ENCODE results near the gene TMEM94. TPM values are rescaled to one million over a fixed set of nuclear protein-coding genes. Genes with fewer than 3 reads are reported as not detected.

The TMEM94 gene
- total RNA-seq, 4 donors from 2014 or later: 56.5 to 85.5 (median 60.0) TPM

GRCh38 chr17:75535871-75536270, 79.4 kb downstream of the TMEM94 start:
- Histone ChIP-seq H3K36me3 (no peaks in the 10 kb centered on the region), H3K27me3 (no peaks in the 10 kb centered on the region), H3K27ac (no peak overlapping the region), H3K4me1 (no peaks in the 10 kb centered on the region), H3K9me3 (no peaks in the 10 kb centered on the region), H3K4me3 (no peak overlapping the region)
- TF ChIP-seq CTCF (IDR thresholded peaks at IDR 0.05 in 4 of 5, conservative IDR thresholded peaks at IDR 0.05 in 1 of 5) (no peak), POLR2A (IDR thresholded peaks at IDR 0.05) (no peak)
- DNase-seq (no peak), ATAC-seq (no peak)
- intact Hi-C loops (cut with DNase I; ENCODE audit: low total_unique reads): no loop called here
- in situ Hi-C loops (cut with MboI; ENCODE audit: low sequenced_read_pairs in 4 of 4): loop anchor here in 3 of 4 donors (25.0 kb wide), 1 partner anchor 224 kb away; no protein-coding TSS in a partner anchor

GRCh38 chr17:75536366-75536765, 79.9 kb downstream of the TMEM94 start:
- no peak for ATAC-seq
- no peaks in the 10 kb centered on the region for H3K36me3 ChIP-seq
- no peaks in the 10 kb centered on the region for H3K9me3 ChIP-seq
- intact Hi-C loops (cut with DNase I; ENCODE audit: low total_unique reads): no loop called here
- H3K4me3 ChIP-seq: no peak overlapping the region
- no peaks in the 10 kb centered on the region for H3K4me1 ChIP-seq
- in situ Hi-C loops (cut with MboI; ENCODE audit: low sequenced_read_pairs in 4 of 4): loop anchor here in 3 of 4 donors (25.0 kb wide), 1 partner anchor 224 kb away; no protein-coding TSS in a partner anchor
- DNase-seq: no peak
- no peak overlapping the region for H3K27ac ChIP-seq
- no peaks in the 10 kb centered on the region for H3K27me3 ChIP-seq
- TF ChIP-seq POLR2A (IDR thresholded peaks at IDR 0.05): no peak
- TF ChIP-seq CTCF (IDR thresholded peaks at IDR 0.05 in 4 of 5, conservative IDR thresholded peaks at IDR 0.05 in 1 of 5): no peak

GRCh38 chr17:75539967-75540729, 83.7 kb downstream of the TMEM94 start:
- in situ Hi-C loops (cut with MboI; ENCODE audit: low sequenced_read_pairs in 4 of 4): loop anchor here in 3 of 4 donors (25.0 kb wide), 1 partner anchor 228 kb away; no protein-coding TSS in a partner anchor
- TF ChIP-seq CTCF (IDR thresholded peaks at IDR 0.05 in 4 of 5, conservative IDR thresholded peaks at IDR 0.05 in 1 of 5): no peak
- no peak for TF ChIP-seq POLR2A (IDR thresholded peaks at IDR 0.05)
- Histone ChIP-seq H3K27me3 (no peaks in the 10 kb centered on the region), H3K27ac (no peak overlapping the region), H3K4me3 (no peak overlapping the region), H3K4me1 (no peaks in the 10 kb centered on the region), H3K36me3 (no peaks in the 10 kb centered on the region), H3K9me3 (no peaks in the 10 kb centered on the region)
- intact Hi-C loops (cut with DNase I; ENCODE audit: low total_unique reads): no loop called here
- ATAC-seq: no peak
- DNase-seq: no peak

- intact Hi-C loops (cut with DNase I; ENCODE audit: low total_unique reads): no loop called here
- no peaks in the 10 kb centered on the region for H3K27me3 ChIP-seq
- TF ChIP-seq POLR2A (IDR thresholded peaks at IDR 0.05) (no peak), CTCF (IDR thresholded peaks at IDR 0.05 in 4 of 5, conservative IDR thresholded peaks at IDR 0.05 in 1 of 5) (no peak)
- no peak for ATAC-seq
- H3K36me3 ChIP-seq: no peaks in the 10 kb centered on the region
- no peak for DNase-seq
- no peak overlapping the region for H3K4me3 ChIP-seq
- no peaks in the 10 kb centered on the region for H3K4me1 ChIP-seq
- in situ Hi-C loops (cut with MboI; ENCODE audit: low sequenced_read_pairs in 4 of 4): loop anchor here in 3 of 4 donors (25.0 kb wide), 1 partner anchor 229 kb away; no protein-coding TSS in a partner anchor
- H3K9me3 ChIP-seq: no peaks in the 10 kb centered on the region
- no peak overlapping the region for H3K27ac ChIP-seq
These were observed 84.6 kb downstream of the TMEM94 start for GRCh38 chr17:75540923-75541503.
